Iris pigment epithelial cell (primary cell): ENCODE measurements around the gene MCRIP2.
A peak's percentile ranks its signal among the peaks of the same experiment; 100 is the strongest.

Experiments used
- DNase-seq: peaks from one replicate; pipeline ENCODE4 v3.0.0-alpha.2; 2011; ENCODE audit warnings: low read depth

MCRIP2 gene

GRCh38 chr16:648781-649589 lies 7.4 kb downstream of the MCRIP2 start, which contains the start of gene WDR90:
TSS of gene WDR90 (plus strand) at chr16:649365. CDS start at chr16:649417, 52 bp downstream.
- peak; percentile 89 for DNase-seq

DNA sequence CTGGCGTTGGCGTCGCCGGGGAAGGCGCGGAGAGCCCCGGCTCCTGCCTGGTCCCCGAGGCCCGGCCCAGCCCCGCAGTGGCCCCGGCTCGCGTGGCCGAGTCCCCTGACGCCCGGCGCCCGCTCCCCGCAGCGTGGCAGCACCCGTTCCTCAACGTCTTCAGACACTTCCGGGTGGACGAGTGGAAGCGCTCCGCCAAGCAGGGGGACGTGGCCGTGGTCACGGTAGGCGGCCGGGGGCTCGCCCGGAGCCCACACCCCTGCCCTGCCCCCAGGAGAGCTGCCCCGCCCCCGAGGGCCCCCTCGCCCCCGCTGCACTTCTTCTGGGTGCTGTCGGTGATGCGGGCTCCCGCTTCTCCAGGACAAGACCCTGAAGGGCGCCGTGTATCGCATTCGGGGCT lies 8.0 kb downstream of the MCRIP2 start:
- no peak for DNase-seq

GRCh38 chr16:651844-652243 lies 10.2 kb downstream of the MCRIP2 start:
- no peak for DNase-seq

DNA sequence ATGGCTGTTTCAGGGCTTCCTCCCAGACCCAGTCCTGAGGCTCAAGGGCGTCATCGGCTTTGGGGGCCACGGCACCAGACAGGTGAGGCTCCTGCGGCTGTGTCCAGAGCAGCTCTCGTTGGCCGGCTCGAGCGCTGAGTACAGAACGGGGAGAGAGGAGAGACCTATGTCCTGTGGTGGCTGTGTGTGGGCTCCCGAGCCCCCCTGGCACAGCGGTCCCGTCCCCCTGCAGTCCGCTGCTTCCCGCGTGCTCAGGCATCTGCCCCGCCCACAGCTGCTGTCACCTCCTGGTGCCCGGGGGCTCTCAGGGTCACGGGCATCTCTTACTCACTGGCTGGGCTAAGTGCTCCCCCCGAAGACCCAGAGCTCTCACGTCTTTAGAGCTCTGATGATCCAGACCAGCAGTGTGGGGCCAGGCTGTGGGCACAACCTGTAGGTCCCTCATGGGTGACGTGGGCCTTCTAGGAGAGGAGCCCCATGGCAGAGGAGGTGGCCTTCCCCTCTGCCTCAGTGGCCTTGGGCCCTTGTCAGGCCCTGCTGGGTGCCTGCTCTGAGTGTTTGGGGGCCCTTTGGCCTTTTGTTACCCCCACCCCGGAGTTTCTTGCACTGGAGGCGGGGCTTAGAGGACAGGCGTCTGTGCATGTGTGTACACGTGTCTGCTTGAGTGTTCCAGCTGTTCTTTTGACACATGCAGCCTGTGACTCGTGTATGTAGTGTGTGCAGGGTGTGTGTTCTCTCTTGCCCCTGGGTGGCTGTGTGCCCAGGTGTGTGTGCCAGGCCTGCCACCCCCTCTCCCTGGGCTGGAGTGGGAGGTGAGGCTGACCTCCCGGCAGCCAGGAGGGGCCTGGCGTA lies 11.1 kb downstream of the MCRIP2 start:
- no peak for DNase-seq

- no peak for DNase-seq
Measured at GRCh38 chr16:654034-654433, 12.4 kb downstream of the MCRIP2 start.

DNA sequence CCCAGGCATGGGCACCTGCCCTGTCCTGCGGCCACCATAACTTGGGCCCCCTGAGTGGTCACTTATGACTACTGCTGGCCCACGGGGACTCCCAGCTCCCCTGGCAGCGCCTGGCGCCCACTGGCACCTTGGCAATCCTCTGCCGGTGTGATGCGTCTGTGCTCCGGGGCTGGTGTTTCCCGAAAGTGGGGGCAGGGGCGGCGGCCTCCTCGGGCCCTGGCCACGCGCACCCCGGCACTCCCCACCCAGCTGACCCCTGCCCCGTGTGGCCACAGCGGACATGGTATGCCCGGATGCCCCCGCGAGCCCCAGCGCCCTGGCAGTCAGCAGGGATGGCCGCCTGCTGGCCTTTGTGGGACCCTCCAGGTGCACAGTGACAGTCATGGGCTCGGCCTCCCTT lies 15.9 kb downstream of the MCRIP2 start:
- no peak for DNase-seq

- DNase-seq = no peak
Measured at GRCh38 chr16:658679-659571, 17.3 kb downstream of the MCRIP2 start.

DNA sequence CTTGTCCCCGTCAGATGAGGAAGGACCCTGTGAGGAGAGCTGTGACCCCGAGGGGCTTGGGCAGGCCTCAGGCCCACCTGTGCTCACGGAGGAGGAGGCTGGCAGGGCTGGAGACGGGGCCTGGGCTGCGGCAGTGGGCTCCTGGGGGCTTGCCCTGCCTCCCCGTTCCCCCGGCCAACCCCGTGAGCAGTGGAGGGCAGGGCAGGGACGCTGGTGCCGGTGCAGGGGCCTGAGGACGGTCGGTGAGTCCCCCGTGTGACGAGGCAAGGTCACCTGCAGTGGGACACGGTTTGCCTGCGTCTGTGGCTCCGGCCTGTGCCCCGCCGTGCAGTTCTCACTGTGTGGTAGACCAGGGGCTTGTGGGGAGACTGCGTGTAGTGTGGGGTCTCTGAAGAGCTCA lies 18.0 kb downstream of the MCRIP2 start:
- no peak for DNase-seq

DNA sequence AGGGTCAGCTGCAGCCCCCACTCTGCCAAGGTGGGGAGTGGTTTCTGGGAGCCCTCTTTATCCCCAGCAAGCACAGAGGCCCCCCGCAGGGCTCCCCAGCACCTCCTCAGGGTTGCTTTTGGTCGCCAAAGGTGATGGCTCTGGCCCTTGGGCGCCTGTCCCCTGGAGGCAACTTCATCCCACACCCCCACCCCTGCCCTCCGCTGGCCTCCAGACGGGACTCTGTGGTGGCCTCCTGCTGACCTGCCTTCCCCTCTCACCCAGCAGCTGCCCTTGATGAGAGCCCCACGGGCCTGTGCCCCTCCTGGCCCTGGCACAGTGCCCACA lies 18.5 kb downstream of the MCRIP2 start:
- DNase-seq = no peak

DNA sequence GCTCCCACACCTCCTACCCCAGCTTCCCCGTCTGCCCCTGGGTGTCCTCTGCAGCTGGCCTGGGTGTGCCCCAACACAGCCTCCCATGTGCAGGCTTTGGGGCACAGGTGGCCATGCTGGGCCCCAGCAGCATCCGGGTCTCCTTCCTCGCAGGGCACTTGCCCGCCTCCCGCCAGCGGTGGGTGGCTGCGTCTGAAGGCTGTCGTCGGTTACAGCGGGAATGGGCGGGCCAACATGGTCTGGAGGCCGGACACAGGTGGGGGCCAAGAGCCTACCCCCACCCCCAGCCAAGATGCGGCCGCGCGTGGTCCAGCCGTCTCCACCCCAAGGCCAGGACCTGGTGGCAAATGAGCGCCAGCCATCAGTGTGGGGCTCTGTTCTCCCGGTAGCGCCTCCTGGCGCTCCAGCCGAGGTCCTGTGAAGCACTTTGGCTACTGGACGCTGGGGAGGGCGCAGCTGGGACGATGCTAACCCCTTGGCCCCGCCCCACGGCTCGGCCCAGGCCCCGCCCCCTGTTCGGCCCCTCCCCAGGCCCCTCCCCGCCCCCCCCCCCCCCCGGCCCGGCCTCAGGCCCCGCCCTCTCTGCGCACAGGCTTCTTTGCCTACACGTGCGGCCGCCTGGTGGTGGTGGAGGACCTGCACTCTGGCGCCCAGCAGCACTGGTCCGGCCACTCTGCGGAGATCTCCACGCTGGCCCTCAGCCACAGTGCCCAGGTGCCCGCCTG lies 19.0 kb downstream of the MCRIP2 start:
- DNase-seq = peak; percentile 82

DNA sequence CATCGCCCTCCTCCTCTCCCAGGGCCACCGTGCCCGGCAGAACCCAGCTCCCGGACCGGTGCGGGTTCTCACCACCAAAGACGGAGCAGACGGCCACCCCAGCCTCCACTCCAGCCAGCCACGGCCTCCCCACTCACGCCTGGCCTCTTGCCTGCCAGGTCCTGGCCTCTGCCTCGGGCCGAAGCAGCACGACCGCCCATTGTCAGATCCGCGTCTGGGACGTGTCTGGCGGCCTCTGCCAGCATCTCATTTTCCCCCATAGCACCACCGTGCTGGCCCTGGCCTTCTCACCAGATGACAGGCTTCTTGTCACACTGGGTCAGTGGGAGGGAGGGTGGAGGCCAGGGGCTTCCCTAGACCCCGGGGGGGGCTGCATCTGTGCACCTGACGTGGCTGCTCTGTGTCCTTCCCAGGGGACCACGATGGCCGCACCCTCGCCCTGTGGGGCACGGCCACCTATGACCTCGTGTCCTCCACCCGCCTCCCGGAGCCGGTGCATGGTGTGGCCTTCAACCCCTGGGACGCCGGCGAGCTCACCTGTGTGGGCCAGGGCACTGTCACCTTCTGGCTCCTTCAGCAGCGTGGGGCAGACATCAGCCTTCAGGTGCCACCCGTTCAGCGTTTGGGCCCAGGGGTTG lies 19.7 kb downstream of the MCRIP2 start:
- DNase-seq = no peak

DNA sequence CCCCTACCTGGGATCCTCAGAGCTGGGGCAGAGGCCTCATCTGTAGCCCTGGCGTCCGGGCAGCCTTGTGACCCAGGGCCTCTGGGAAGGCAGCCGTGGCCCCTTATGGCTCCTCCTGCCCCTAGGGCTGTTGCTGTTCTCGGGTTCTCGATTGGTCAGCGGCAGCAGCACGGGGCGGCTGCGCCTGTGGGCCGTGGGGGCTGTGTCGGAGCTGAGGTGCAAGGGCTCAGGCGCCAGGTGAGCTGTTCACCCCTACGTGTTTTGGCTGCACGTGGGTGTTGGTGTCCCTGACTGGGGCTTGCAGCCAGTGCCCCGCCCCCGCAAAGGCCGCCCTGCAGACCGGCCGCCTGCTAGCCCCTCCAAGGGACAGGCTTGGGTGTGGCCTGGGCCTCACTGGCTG lies 20.5 kb downstream of the MCRIP2 start:
- DNase-seq = no peak

DNA sequence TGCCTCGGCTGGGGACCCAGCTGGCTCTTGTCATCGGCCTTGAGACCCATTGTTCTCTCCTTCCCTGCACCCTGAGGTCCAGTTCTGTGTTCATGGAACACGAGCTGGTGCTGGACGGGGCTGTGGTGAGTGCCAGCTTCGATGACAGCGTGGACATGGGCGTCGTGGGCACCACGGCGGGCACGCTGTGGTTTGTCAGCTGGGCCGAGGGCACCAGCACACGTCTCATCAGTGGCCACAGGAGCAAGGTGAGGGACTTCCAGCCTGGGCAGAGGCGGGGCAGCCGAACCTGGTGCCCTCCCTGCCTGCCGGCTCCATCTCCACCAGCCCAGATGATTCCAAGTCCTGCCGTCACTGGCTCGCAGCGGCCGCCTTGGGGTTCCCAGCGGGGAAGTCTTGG lies 21.0 kb downstream of the MCRIP2 start:
- no peak for DNase-seq

DNA sequence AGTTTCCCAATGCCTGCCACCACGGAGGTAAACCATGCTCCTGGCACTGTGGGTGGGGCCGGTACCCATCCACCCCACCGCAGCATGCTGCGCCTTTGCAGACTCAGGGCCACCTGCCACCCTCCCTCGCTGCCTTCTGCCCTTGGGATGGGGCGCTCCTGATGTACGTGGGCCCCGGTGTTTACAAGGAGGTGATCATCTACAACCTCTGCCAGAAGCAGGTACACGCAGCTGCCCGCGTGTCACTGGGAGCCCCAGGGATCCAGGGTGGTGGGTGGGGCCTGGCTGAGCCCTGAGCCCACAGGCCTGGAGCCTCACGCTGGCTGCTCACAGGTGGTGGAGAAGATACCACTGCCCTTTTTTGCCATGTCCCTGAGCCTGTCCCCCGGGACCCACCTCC lies 24.9 kb downstream of the MCRIP2 start:
- no peak for DNase-seq

GRCh38 chr16:667113-667779 lies 25.6 kb downstream of the MCRIP2 start:
- DNase-seq = no peak

GRCh38 chr16:667780-668518 lies 26.3 kb downstream of the MCRIP2 start, which contains the start of gene RHOT2:
TSS of gene RHOT2 (plus strand) at chr16:668132. CDS start at chr16:668200, 68 bp downstream.
- DNase-seq = peak; percentile 91

DNA sequence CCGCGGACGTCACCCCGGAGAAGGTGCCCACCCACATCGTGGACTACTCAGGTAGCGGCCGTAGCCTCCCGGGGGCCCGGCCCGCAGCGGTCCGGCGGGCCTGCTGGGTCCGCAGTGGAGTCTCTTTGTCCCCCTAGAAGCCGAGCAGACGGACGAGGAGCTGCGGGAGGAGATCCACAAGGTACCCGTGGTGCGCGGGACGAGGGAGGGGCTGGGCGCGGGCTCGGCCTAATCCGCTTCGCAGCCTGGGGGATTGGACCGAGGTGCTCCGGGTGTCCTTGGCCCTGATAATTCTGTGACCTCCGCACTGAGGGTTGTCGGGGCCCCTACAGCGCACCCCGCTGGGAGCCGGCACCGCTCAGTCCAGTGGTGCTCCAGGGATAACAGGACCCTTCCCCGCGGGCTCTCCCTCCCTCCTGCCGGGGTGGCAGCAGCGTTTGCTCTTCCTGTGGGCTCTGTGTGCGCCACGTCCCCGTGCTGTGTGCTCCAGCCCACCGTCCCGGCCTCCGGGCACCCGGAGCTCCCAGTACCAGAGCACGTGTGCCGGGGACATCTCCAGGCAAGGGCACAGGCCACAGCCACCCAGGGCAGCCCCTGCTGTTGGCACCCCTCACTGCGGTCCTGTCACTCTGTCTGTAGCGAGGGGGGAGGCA lies 27.0 kb downstream of the MCRIP2 start:
- DNase-seq = peak; percentile 39

DNA sequence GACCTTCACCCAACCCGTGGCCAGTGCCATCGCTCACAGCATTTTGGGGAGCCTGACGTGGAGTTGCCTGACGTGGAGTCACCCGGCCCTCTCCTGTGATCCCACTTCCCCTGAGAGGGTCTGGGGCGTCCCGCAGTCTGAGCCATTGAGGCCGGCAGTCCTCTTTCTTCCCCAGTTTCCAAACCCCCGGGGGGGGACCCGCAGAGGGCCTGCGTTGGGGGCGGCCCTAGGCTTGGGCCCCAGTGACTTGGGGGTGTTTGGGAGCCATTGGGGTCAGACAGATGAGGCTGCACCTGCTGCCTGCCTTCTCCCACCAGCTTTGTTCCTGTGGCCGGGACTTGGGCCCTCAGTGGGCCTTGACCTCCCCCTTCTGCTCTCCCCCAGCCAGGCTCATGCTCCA lies 28.0 kb downstream of the MCRIP2 start:
- no peak for DNase-seq
